K562 (cell line): ENCODE results near the gene TRIM27. TPM values are rescaled to one million over a fixed set of nuclear protein-coding genes. Genes with fewer than 3 reads are reported as not detected.

ENCODE experiments used
- CTCF ChIP-seq, 3 experiments: IDR thresholded peaks in 2 of 3; conservative IDR thresholded peaks in 1 of 3; 2 replicates each; pipeline ENCODE4 v1.5.1; 2011 to 2012; ENCODE audit warnings: low read length in 3 of 3, mild to moderate bottlenecking in 3 of 3, control low read depth in 2 of 3, improper control_type of control experiment in 1 of 3, inconsistent platforms in 1 of 3, low read depth in 1 of 3, mixed read lengths in 1 of 3, moderate library complexity in 1 of 3; ENCODE audit not compliant: insufficient read depth in 2 of 3
- IRF1 ChIP-seq: sonication (generic); formaldehyde crosslinking; IDR thresholded peaks from 2 replicates; pipeline ENCODE4 v1.8.0; 2022; ENCODE audit warnings: missing genetic modification reagents, mild to moderate bottlenecking, borderline replicate concordance
- MCM7 ChIP-seq, 2 experiments: fragments of 450-650 bp; IDR thresholded peaks; 2 replicates each; pipeline ENCODE4 v1.6.1; 2016 to 2018
- NCOA4 ChIP-seq: fragments of 450-650 bp; IDR thresholded peaks from 2 replicates; pipeline ENCODE4 v1.6.1; 2018; ENCODE audit warnings: mild to moderate bottlenecking; ENCODE audit not compliant: partially characterized antibody
- REST ChIP-seq, 2 experiments: fragments of 450-650 bp; formaldehyde crosslinking in 1 of 2; IDR thresholded peaks; 2 replicates each; pipeline versions ENCODE4 v1.4.0 to v1.6.1; 2014 to 2020; ENCODE audit warnings: mild to moderate bottlenecking in 2 of 2, borderline replicate concordance in 1 of 2, low read depth in 1 of 2
- SAP30 ChIP-seq: fragments of 200-600 bp; sonication (generic); IDR thresholded peaks from 2 replicates; pipeline ENCODE4 v1.6.1; 2012; ENCODE audit warnings: borderline replicate concordance, low read depth, mild to moderate bottlenecking, moderate library complexity, low read length, control low read depth, inconsistent platforms; ENCODE audit not compliant: insufficient read depth, poor library complexity, severe bottlenecking
- SOX6 ChIP-seq: fragments of 450-650 bp; IDR thresholded peaks from 2 replicates; pipeline ENCODE4 v1.6.1; 2014; ENCODE audit warnings: mild to moderate bottlenecking
- STAT5A ChIP-seq: IDR thresholded peaks from 2 replicates; pipeline ENCODE4 v1.6.1; 2012; ENCODE audit warnings: low read length, inconsistent platforms, borderline replicate concordance
- STAT6 ChIP-seq: sonication (generic); formaldehyde crosslinking; IDR thresholded peaks from 2 replicates; pipeline ENCODE4 v1.8.1; 2023; ENCODE audit warnings: mild to moderate bottlenecking, missing genetic modification reagents
- ZNF583 ChIP-seq: fragments of 250-450 bp; sonication (Bioruptor Pico); IDR thresholded peaks from 2 replicates; pipeline ENCODE4 v1.4.0; 2020
- ZNF668 ChIP-seq: fragments of 250-450 bp; sonication (Bioruptor Pico); IDR thresholded peaks from 2 replicates; pipeline ENCODE4 v1.8.0; 2022; ENCODE audit warnings: mild to moderate bottlenecking, inconsistent platforms
- polyA plus RNA-seq, 8 experiments: library from polyadenylated mRNA; depleted of rRNA in 4 of 8; stranded (reverse) in 5 of 8; unstranded in 3 of 8; fragments of >200 nt; fragmentation: Nextera tagmentation in 2 of 8; fragmentation: Illumina TruSeq in 1 of 8; extraction: Ambion mirVana in 2 of 8; extraction: Trizol in 1 of 8; gene quantifications; 2 replicates each; pipeline versions ENCODE4 v1.2.1 to v1.2.3, GENCODE V29; 2011 to 2014; ENCODE audit warnings: inconsistent platforms in 1 of 8, missing spikeins in 1 of 8
- total RNA-seq, 7 experiments: library from RNA; depleted of rRNA in 6 of 7; stranded (reverse); fragments of >200 nt in 6 of 7; fragmentation: Illumina TruSeq in 2 of 7; extraction: Trizol in 2 of 7; gene quantifications; 2 replicates each; pipeline versions ENCODE4 v1.2.1 to v1.2.3, GENCODE V29; 2011 to 2021; ENCODE audit warnings: low replicate concordance in 1 of 7

Gene TRIM27
- total and polyA plus RNA-seq, 9 of the 15 experiments (the other 6 are each of a cell fraction or from before 2014, with no cell fraction given), result 37.7 to 235 (median 122) TPM

- TF ChIP-seq SOX6, result peak; percentile 33; the same call in 1 of the 2 replicates
- no peak for TF ChIP-seq ZNF583
- TF ChIP-seq CTCF (IDR thresholded peaks at IDR 0.05 in 2 of 3, conservative IDR thresholded peaks at IDR 0.05 in 1 of 3; ENCODE audit: insufficient read depth in 2 of 3, low read depth in 1 of 3, low read length in 3 of 3), result no peak
- no peak for TF ChIP-seq STAT5A
- TF ChIP-seq SAP30, result no peak
- TF ChIP-seq STAT6 (CRISPR knock-in tag), result no peak
- TF ChIP-seq REST (IDR thresholded peaks at IDR 0.05; ENCODE audit: borderline replicate concordance), result peak; percentile 15; the same call in 1 of the 2 replicates
- TF ChIP-seq REST (CRISPR knock-in tag; IDR thresholded peaks at IDR 0.05; ENCODE audit: low read depth), result no peak
- TF ChIP-seq IRF1 (CRISPR knock-in tag), result no peak
- no peak for TF ChIP-seq ZNF668 (CRISPR knock-in tag)
- TF ChIP-seq MCM7 (IDR thresholded peaks at IDR 0.05), result no peak
- TF ChIP-seq NCOA4, result no peak
Measured at GRCh38 chr6:28956331-28956730, 32.5 kb upstream of the TRIM27 start (continued).
